NOMO-1 treated with dmso at 0.1 percent for 144 hours (cell line): ENCODE results near the gene PRTG.

Source experiments
- DNase-seq: peaks from one replicate; lab custom pipeline; 2025; ENCODE audit not compliant: unreplicated experiment; lab: John Stamatoyannopoulos, UW

The PRTG gene

GRCh38 chr15:55576943-55577342 is 166.0 kb downstream of the PRTG start:
- no peak for DNase-seq

GRCh38 chr15:55574096-55574495 is 168.9 kb downstream of the PRTG start:
- DNase-seq, result no peak

GRCh38 chr15:55573224-55573623 is 169.7 kb downstream of the PRTG start:
- DNase-seq, result no peak

- no peak for DNase-seq
Measured at GRCh38 chr15:55564347-55565145, 178.4 kb downstream of the PRTG start.

GRCh38 chr15:55562601-55563000 is 180.4 kb downstream of the PRTG start:
- DNase-seq, result no peak
